Glutamatergic neuron (in vitro differentiated cells): ENCODE measurements around the gene RFX7. TPM values are rescaled to one million over a fixed set of nuclear protein-coding genes. Genes with fewer than 3 reads are reported as not detected.

ENCODE experiments used
- DNase-seq: peaks from one replicate; pipeline ENCODE4 v3.0.0; 2022
- H3K27ac Mint-ChIP-seq: one replicate; pipeline ENCODE4 v1.8.0; 2020; ENCODE audit warnings: mild to moderate bottlenecking, mixed read lengths, inconsistent platforms; ENCODE audit not compliant: unreplicated experiment
- H3K27me3 Mint-ChIP-seq: one replicate; pipeline ENCODE4 v1.8.0; 2020; ENCODE audit warnings: mild to moderate bottlenecking, moderate library complexity, mixed read lengths, inconsistent platforms; ENCODE audit not compliant: unreplicated experiment
- H3K36me3 Mint-ChIP-seq: one replicate; pipeline ENCODE4 v1.8.0; 2020; ENCODE audit warnings: mild to moderate bottlenecking, mixed read lengths, inconsistent platforms; ENCODE audit not compliant: unreplicated experiment
- H3K4me1 Mint-ChIP-seq: one replicate; pipeline ENCODE4 v1.8.0; 2020; ENCODE audit warnings: mild to moderate bottlenecking, low read depth, mixed read lengths, inconsistent platforms; ENCODE audit not compliant: unreplicated experiment
- H3K4me3 Mint-ChIP-seq: one replicate; pipeline ENCODE4 v1.8.0; 2020; ENCODE audit warnings: mild to moderate bottlenecking, mixed read lengths, inconsistent platforms; ENCODE audit not compliant: unreplicated experiment
- H3K9me3 Mint-ChIP-seq: one replicate; pipeline ENCODE4 v1.8.0; 2020; ENCODE audit warnings: mild to moderate bottlenecking, moderate library complexity, mixed read lengths, inconsistent platforms; ENCODE audit not compliant: unreplicated experiment
- total RNA-seq: library from RNA; stranded (reverse); fragmentation: NEBNext Ultra II Directional; extraction: Animal tissue kit (Norgen Biotek cat#: 25700); gene quantifications from one replicate; pipeline ENCODE4 v1.2.1, GENCODE V29; 2021; ENCODE audit not compliant: unreplicated experiment
- TF ChIP-seq, protein P1 (sequence below): fragments of 200-600 bp; sonication (generic); IDR thresholded peaks from one replicate; pipeline ENCODE4 v1.5.0; 2021; ENCODE audit not compliant: partially characterized antibody, unreplicated experiment

Gene RFX7
- total RNA-seq, 1 donor from 2014 or later, result 34.1 TPM

DNA sequence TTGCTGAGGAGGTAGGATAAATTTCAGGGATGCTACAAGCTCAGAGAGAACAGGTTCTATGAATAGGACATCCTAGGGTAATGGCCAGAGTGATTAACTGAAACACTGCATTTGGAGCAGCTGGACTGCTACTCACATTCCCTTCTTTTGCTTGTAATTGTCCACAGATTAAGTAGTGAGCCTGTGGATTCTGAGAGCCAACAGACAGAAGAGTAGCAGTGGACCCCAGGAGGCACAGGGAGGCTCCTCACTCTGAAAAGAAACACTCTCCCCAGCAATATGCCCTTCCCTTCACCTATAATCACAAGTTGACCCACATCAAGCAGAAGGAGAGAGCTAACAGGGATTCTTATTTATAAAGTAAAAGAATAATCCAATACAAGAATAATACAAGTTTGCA, 10.6 kb upstream of the RFX7 start:
- Mint-ChIP-seq H3K36me3 (peaks cover 6% of the 10 kb centered on the region), H3K27me3 (no peaks in the 10 kb centered on the region), H3K4me1 (peaks cover 23% of the 10 kb centered on the region), H3K9me3 (peaks cover 2% of the 10 kb centered on the region), H3K27ac (peak overlapping the region; percentile 63), H3K4me3 (no peak overlapping the region)
- DNase-seq, result peak; percentile 7
- TF ChIP-seq, protein P1, sequence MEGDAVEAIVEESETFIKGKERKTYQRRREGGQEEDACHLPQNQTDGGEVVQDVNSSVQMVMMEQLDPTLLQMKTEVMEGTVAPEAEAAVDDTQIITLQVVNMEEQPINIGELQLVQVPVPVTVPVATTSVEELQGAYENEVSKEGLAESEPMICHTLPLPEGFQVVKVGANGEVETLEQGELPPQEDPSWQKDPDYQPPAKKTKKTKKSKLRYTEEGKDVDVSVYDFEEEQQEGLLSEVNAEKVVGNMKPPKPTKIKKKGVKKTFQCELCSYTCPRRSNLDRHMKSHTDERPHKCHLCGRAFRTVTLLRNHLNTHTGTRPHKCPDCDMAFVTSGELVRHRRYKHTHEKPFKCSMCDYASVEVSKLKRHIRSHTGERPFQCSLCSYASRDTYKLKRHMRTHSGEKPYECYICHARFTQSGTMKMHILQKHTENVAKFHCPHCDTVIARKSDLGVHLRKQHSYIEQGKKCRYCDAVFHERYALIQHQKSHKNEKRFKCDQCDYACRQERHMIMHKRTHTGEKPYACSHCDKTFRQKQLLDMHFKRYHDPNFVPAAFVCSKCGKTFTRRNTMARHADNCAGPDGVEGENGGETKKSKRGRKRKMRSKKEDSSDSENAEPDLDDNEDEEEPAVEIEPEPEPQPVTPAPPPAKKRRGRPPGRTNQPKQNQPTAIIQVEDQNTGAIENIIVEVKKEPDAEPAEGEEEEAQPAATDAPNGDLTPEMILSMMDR, result no peak

- no peaks in the 10 kb centered on the region for H3K27me3 Mint-ChIP-seq
- H3K27ac Mint-ChIP-seq, result no peak overlapping the region
- peaks cover 23% of the 10 kb centered on the region for H3K4me1 Mint-ChIP-seq
- TF ChIP-seq, protein P1, result no peak
- peaks cover under 1% of the 10 kb centered on the region for H3K9me3 Mint-ChIP-seq
- H3K36me3 Mint-ChIP-seq, result no peaks in the 10 kb centered on the region
- DNase-seq, result no peak
- H3K4me3 Mint-ChIP-seq, result no peak overlapping the region
These were observed 8.7 kb upstream of the RFX7 start for GRCh38 chr15:56252386-56252785.

DNA sequence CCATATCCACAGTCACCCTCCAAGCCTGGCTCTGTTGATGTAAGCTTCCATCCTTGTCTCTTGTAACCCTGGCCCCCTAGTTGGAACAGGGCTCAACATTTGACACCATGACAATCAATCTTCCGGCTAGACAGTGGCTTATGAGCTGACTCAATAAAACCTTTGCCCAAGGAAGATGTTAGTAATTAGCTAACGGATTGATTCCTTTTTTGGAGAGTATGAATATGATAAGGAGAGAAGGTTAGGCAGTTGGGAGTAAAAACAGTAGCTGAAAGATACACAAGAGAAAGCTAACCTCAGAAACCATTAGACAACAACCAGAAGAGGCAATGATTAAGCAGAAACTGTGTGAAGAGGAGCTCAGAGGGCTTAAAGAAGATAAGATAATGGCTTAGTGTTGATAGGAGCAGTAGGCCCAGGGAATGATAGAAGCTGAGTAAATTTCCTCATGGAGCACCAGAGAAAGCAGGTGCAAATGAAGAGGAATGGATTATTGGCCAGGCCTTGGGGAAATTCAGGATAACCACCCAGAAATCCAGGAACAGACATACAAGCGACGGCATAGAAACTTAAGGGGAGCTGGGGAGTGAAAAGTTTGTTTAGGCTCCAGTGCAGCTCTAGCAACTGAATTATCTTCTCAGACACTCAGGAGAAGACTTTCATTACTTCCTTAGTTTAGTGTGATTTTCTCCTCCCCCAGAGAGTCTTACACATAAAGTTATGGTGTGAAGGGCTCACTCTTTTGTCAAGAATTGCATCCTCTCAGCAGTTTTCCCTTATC, 7.8 kb upstream of the RFX7 start:
- H3K4me3 Mint-ChIP-seq, result no peak overlapping the region
- no peak for DNase-seq
- H3K27ac Mint-ChIP-seq, result no peak overlapping the region
- no peaks in the 10 kb centered on the region for H3K36me3 Mint-ChIP-seq
- TF ChIP-seq, protein P1, result no peak
- no peaks in the 10 kb centered on the region for H3K9me3 Mint-ChIP-seq
- peaks cover 21% of the 10 kb centered on the region for H3K4me1 Mint-ChIP-seq
- no peaks in the 10 kb centered on the region for H3K27me3 Mint-ChIP-seq

- no peaks in the 10 kb centered on the region for H3K36me3 Mint-ChIP-seq
- H3K4me3 Mint-ChIP-seq, result no peak overlapping the region
These were observed 6.9 kb upstream of the RFX7 start for GRCh38 chr15:56250626-56251025.

DNA sequence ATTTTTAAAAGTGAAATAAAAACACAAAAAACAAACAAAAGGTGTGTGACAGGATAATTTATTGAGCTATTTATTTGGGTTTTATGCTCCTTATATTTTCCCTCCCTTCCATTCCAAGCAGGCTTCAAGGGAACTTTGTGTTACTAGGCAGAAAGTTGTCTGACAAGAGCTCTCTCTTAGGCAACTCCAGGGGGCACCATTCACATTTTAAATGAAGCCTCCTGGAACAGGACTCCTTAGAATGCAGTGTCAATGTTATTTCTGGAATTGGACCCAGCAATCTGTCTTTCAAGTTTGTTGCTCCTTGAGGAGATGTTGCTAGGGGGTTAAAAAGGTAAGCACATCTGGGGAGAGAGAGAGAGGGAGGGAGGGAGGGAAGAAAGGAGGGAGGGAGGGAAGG, 5.4 kb upstream of the RFX7 start:
- no peak for DNase-seq
- Mint-ChIP-seq H3K4me3 (no peak overlapping the region), H3K36me3 (no peaks in the 10 kb centered on the region), H3K4me1 (peaks cover 17% of the 10 kb centered on the region), H3K9me3 (peaks cover 3% of the 10 kb centered on the region), H3K27me3 (peaks cover 3% of the 10 kb centered on the region), H3K27ac (no peak overlapping the region)
- TF ChIP-seq, protein P1, result peak; percentile 34

More at GRCh38 chr15:56250626-56251025, 6.9 kb upstream of the RFX7 start:
- peaks cover 21% of the 10 kb centered on the region for H3K4me1 Mint-ChIP-seq
- TF ChIP-seq, protein P1, result no peak
- DNase-seq, result no peak
- no peaks in the 10 kb centered on the region for H3K9me3 Mint-ChIP-seq
- no peak overlapping the region for H3K27ac Mint-ChIP-seq
- H3K27me3 Mint-ChIP-seq, result peaks cover 2% of the 10 kb centered on the region
